K562 (cell line): ENCODE data around the gene MKS1. TPM values are rescaled to one million over a fixed set of nuclear protein-coding genes. Genes with fewer than 3 reads are reported as not detected.

Experiments
- ATAC-seq: fragments of 200-7000 bp; cut with Tn5 transposase; 3 replicates; pipeline ENCODE4 v1.9.1; 2020; ENCODE audit warnings: moderate library complexity
- BruUV-seq: library from RNA; stranded (reverse); fragments of 400-500 nt; replicated peaks from 2 replicates; lab custom pipeline; 2021; lab: Mats Ljungman, UMichigan
- CTCF ChIA-PET: fragments of 300-600 bp; formaldehyde crosslinking; extraction: SDS; loops from one replicate; lab custom pipeline; 2021; ENCODE audit warnings: low intra/inter-chr PET ratio; lab: Yijun Ruan, JAX
- POLR2A ChIA-PET: fragments of 300-600, 350-650 bp; sonication (Branson Sonifier 250); formaldehyde crosslinking; extraction: SDS; loops from one replicate; lab custom pipeline; 2021; ENCODE audit warnings: antibody characterized with exemption, inconsistent platforms; lab: Yijun Ruan, JAX
- DNase-seq, 4 experiments: peaks; one replicate each; pipeline versions ENCODE4 v3.0.0 to v3.0.0-alpha.2; 2011 to 2018; ENCODE audit warnings: low spot score in 3 of 4, mixed read lengths in 3 of 4; ENCODE audit errors: extremely low read depth in 1 of 4
- FAIRE-seq: peaks from 2 replicates; lab custom pipeline; 2011; peaks lifted over from hg19 to GRCh38; lab: Jason Lieb, UNC
- H2AFZ ChIP-seq: 2 replicates; pipeline ENCODE4 v1.6.0; 2011; ENCODE audit warnings: low read depth, low read length, control low read depth, inconsistent platforms
- H3K27ac ChIP-seq: fragments of 200-600 bp; 3 replicates; pipeline ENCODE4 v1.8.0; 2011; ENCODE audit warnings: low read depth, mild to moderate bottlenecking, control low read depth, inconsistent platforms, low read length, moderate library complexity, mixed read lengths; ENCODE audit errors: extremely low read depth
- H3K27me3 ChIP-seq, 2 experiments: fragments of 300-600 bp in 1 of 2; 2 replicates in 1 of 2; 3 replicates in 1 of 2; pipeline versions ENCODE4 v1.6.0 to v1.8.0; 2011; ENCODE audit warnings: inconsistent platforms in 2 of 2, low read length in 2 of 2, mild to moderate bottlenecking in 1 of 2, mixed read lengths in 1 of 2, moderate library complexity in 1 of 2; ENCODE audit not compliant: control insufficient read depth in 2 of 2, insufficient read depth in 2 of 2
- H3K36me3 ChIP-seq: fragments of 300-600 bp; 3 replicates; pipeline ENCODE4 v1.8.0; 2011; ENCODE audit warnings: mild to moderate bottlenecking, low read length, inconsistent platforms; ENCODE audit not compliant: control insufficient read depth, insufficient read depth
- H3K4me1 ChIP-seq, 2 experiments: fragments of 200-600 bp in 1 of 2; replicated peaks in 1 of 2; 2 replicates in 1 of 2; 3 replicates in 1 of 2; pipeline versions ENCODE4 v1.5.1 to v1.8.0; 2011; ENCODE audit warnings: inconsistent platforms in 2 of 2, low read length in 2 of 2, mild to moderate bottlenecking in 1 of 2, mixed read lengths in 1 of 2, moderate library complexity in 1 of 2; ENCODE audit not compliant: control insufficient read depth in 2 of 2, insufficient read depth in 2 of 2
- H3K4me2 ChIP-seq: 2 replicates; pipeline ENCODE4 v1.6.1; 2011; ENCODE audit warnings: low read length, control low read depth, inconsistent platforms, mixed read lengths; ENCODE audit not compliant: insufficient read depth
- H3K4me3 ChIP-seq: fragments of 200-600 bp; sonication (generic), shearing (Covaris generic); 2 replicates; pipeline ENCODE4 v1.5.1; 2016; ENCODE audit warnings: control low read depth, inconsistent platforms
- H3K79me2 ChIP-seq: fragments of 200-600 bp; 3 replicates; pipeline ENCODE4 v1.8.0; 2011; ENCODE audit warnings: low read length, inconsistent platforms; ENCODE audit not compliant: control insufficient read depth, insufficient read depth
- H3K9ac ChIP-seq, 2 experiments: 2 replicates each; pipeline versions ENCODE4 v1.6.0 to v1.6.1; 2011; ENCODE audit warnings: low read depth in 2 of 2, low read length in 2 of 2, control low read depth in 1 of 2, inconsistent platforms in 1 of 2, mild to moderate bottlenecking in 1 of 2, mixed read lengths in 1 of 2; ENCODE audit not compliant: insufficient read depth in 1 of 2
- H3K9me1 ChIP-seq: one replicate; pipeline ENCODE4 v1.6.0; 2011; ENCODE audit warnings: inconsistent platforms, mild to moderate bottlenecking, low read length, moderate library complexity; ENCODE audit not compliant: control insufficient read depth, insufficient read depth
- H3K9me3 ChIP-seq: replicated peaks from 2 replicates; pipeline ENCODE4 v1.5.1; 2011; ENCODE audit warnings: low read depth, low read length, inconsistent platforms; ENCODE audit not compliant: control insufficient read depth, insufficient read depth
- H4K20me1 ChIP-seq: replicated peaks from 2 replicates; pipeline ENCODE4 v1.6.1; 2011; ENCODE audit warnings: low read length, inconsistent platforms, mixed read lengths; ENCODE audit not compliant: control insufficient read depth, insufficient read depth
- ATF3 ChIP-seq, 2 experiments: fragments of 450-650 bp in 1 of 2; sonication (generic) in 1 of 2; formaldehyde crosslinking in 1 of 2; IDR thresholded peaks in 1 of 2; conservative IDR thresholded peaks in 1 of 2; 2 replicates each; pipeline versions ENCODE4 v1.6.1 to v1.8.1; 2016 to 2023; ENCODE audit warnings: mild to moderate bottlenecking in 2 of 2, moderate library complexity in 2 of 2, inconsistent platforms in 1 of 2, missing genetic modification reagents in 1 of 2
- CREB3 ChIP-seq: fragments of 450-650 bp; conservative IDR thresholded peaks from 2 replicates; pipeline ENCODE4 v1.6.1; 2016; ENCODE audit warnings: missing genetic modification characterization, low read depth, mild to moderate bottlenecking, missing compliant biosample characterization, moderate library complexity
- E2F6 ChIP-seq, 2 experiments: IDR thresholded peaks; 2 replicates each; pipeline ENCODE4 v1.6.1; 2011; ENCODE audit warnings: borderline replicate concordance in 1 of 2, control low read depth in 1 of 2, low read depth in 1 of 2, low read length in 1 of 2, mild to moderate bottlenecking in 1 of 2, mixed read lengths in 1 of 2, moderate library complexity in 1 of 2; ENCODE audit not compliant: insufficient read depth in 1 of 2, insufficient read length in 1 of 2, poor library complexity in 1 of 2, severe bottlenecking in 1 of 2; ENCODE audit errors: extremely low read depth in 1 of 2
- HNRNPK ChIP-seq: fragments of 200-400 bp; formaldehyde crosslinking; IDR thresholded peaks from one replicate; pipeline ENCODE4 v1.6.1; 2018; ENCODE audit warnings: mild to moderate bottlenecking, low read depth, low read length; ENCODE audit not compliant: poor library complexity, severe bottlenecking
- MTA3 ChIP-seq: fragments of 450-650 bp; formaldehyde crosslinking; IDR thresholded peaks from 2 replicates; pipeline ENCODE4 v1.6.1; 2017; ENCODE audit warnings: mild to moderate bottlenecking, borderline replicate concordance
- MYC ChIP-seq, 2 experiments: fragments of 250-450 bp in 1 of 2; sonication (Bioruptor Pico) in 1 of 2; IDR thresholded peaks; 2 replicates each; pipeline versions ENCODE4 v1.5.1 to v1.6.1; 2012 to 2021; ENCODE audit warnings: low read depth in 2 of 2, borderline replicate concordance in 1 of 2, improper control_type of control experiment in 1 of 2, low read length in 1 of 2, mild to moderate bottlenecking in 1 of 2, moderate library complexity in 1 of 2
- STAT5A ChIP-seq: IDR thresholded peaks from 2 replicates; pipeline ENCODE4 v1.6.1; 2012; ENCODE audit warnings: low read length, inconsistent platforms, borderline replicate concordance
- TOE1 ChIP-seq, 2 experiments: fragments of 450-650 bp in 1 of 2; sonication (generic) in 1 of 2; formaldehyde crosslinking in 1 of 2; IDR thresholded peaks; 2 replicates each; pipeline versions ENCODE4 v1.7.1 to v1.8.0; 2016 to 2022; ENCODE audit warnings: borderline replicate concordance in 2 of 2, mild to moderate bottlenecking in 2 of 2, antibody characterized with exemption in 1 of 2, inconsistent platforms in 1 of 2, low read depth in 1 of 2, missing genetic modification reagents in 1 of 2, moderate library complexity in 1 of 2
- ZBTB34 ChIP-seq: fragments of 250-450 bp; sonication (Bioruptor Pico); IDR thresholded peaks from 2 replicates; pipeline ENCODE4 v1.8.0; 2021; ENCODE audit warnings: mild to moderate bottlenecking, moderate library complexity
- ZNF316 ChIP-seq: fragments of 450-650 bp; IDR thresholded peaks from 2 replicates; pipeline ENCODE4 v1.6.1; 2016
- WGBS: fragments of 100-300 bp; shearing (Covaris generic); methylation state at CpG from one replicate; pipeline ENCODE4 v1.1.6; 2016; ENCODE audit warnings: low coverage, mixed read lengths; ENCODE audit not compliant: insufficient coverage; ENCODE audit errors: missing lambda C conversion rate; 5-methylcytosine and 5-hydroxymethylcytosine counted together
- in situ Hi-C: fragments of 300-500 bp; cut with MboI; formaldehyde crosslinking; loops from 4 replicates; pipeline ENCODE4 v1.15.0; 2018; ENCODE audit warnings: inconsistent platforms, mixed read lengths
- intact Hi-C: fragments of 100-400 bp; cut with micrococcal nuclease; formaldehyde crosslinking; loops from 2 replicates; pipeline ENCODE4 v1.14.2; 2022
- polyA plus RNA-seq, 8 experiments: library from polyadenylated mRNA; depleted of rRNA in 4 of 8; stranded (reverse) in 5 of 8; unstranded in 3 of 8; fragments of >200 nt; fragmentation: Nextera tagmentation in 2 of 8; fragmentation: Illumina TruSeq in 1 of 8; extraction: Ambion mirVana in 2 of 8; extraction: Trizol in 1 of 8; gene quantifications; 2 replicates each; pipeline versions ENCODE4 v1.2.1 to v1.2.3, GENCODE V29; 2011 to 2014; ENCODE audit warnings: inconsistent platforms in 1 of 8, missing spikeins in 1 of 8
- total RNA-seq, 7 experiments: library from RNA; depleted of rRNA in 6 of 7; stranded (reverse); fragments of >200 nt in 6 of 7; fragmentation: Illumina TruSeq in 2 of 7; extraction: Trizol in 2 of 7; gene quantifications; 2 replicates each; pipeline versions ENCODE4 v1.2.1 to v1.2.3, GENCODE V29; 2011 to 2021; ENCODE audit warnings: low replicate concordance in 1 of 7

The MKS1 gene
- total and polyA plus RNA-seq, 9 of the 15 experiments (the other 6 are each of a cell fraction or from before 2014, with no cell fraction given): 16.3 to 31.0 (median 25.9) TPM

GRCh38 chr17:58184308-58184985 lies 34.6 kb downstream of the MKS1 start:
- in situ Hi-C loops: no loop called here
- TF ChIP-seq HNRNPK: no peak
- TF ChIP-seq STAT5A: no peak
- TF ChIP-seq ATF3 (IDR thresholded peaks at IDR 0.05): peak; percentile 76
- no peak for TF ChIP-seq ATF3 (CRISPR knock-in tag; conservative IDR thresholded peaks at IDR 0.05)
- TF ChIP-seq ZBTB34: no peak
- peak; percentile 66 for TF ChIP-seq ZNF316
- TF ChIP-seq CREB3 (tag): 0 out of 2 replicates have a peak, but pooled peaks have one; percentile 18
- peak; percentile 70 for TF ChIP-seq MYC (IDR thresholded peaks at IDR 0.05; ENCODE audit: low read depth, low read length)
- TF ChIP-seq MYC (CRISPR knock-in tag; IDR thresholded peaks at IDR 0.05; ENCODE audit: borderline replicate concordance, low read depth): no peak
- 0 out of 2 replicates have a peak, but pooled peaks have one; percentile 30 for TF ChIP-seq MTA3
- no peak for TF ChIP-seq TOE1 (IDR thresholded peaks at IDR 0.05; ENCODE audit: borderline replicate concordance)
- peak; percentile 55; the same call in 1 of the 2 replicates for TF ChIP-seq TOE1 (CRISPR knock-in tag; IDR thresholded peaks at IDR 0.05; ENCODE audit: borderline replicate concordance, low read depth)
- peak in 1 of 2 experiments; percentile 55 for TF ChIP-seq E2F6 (IDR thresholded peaks at IDR 0.05; ENCODE audit: borderline replicate concordance in 1 of 2, extremely low read depth in 1 of 2, insufficient read depth in 1 of 2, insufficient read length in 1 of 2, low read depth in 1 of 2, low read length in 1 of 2, poor library complexity in 1 of 2, severe bottlenecking in 1 of 2)

More at GRCh38 chr17:58184308-58184985, 34.6 kb downstream of the MKS1 start:
- no peaks in the 10 kb centered on the region for H3K9me1 ChIP-seq
- H3K27me3 ChIP-seq: peaks cover 0 to 6% of the 10 kb centered on the region in 2 experiments; a peak in 1 of 5 replicates
- H3K4me3 ChIP-seq: no peak overlapping the region
- H3K36me3 ChIP-seq: no peaks in the 10 kb centered on the region
- no peaks in the 10 kb centered on the region for H3K9me3 ChIP-seq
- 31% methylated on average over 9 of the region's 10 CpGs for WGBS
- peak overlapping the region in 1 of 2 experiments; percentile 70; a peak in 2 of 4 replicates for H3K9ac ChIP-seq
- DNase-seq (peak; percentile 47 to 62 (median 56)), FAIRE-seq (peak; percentile 88), ATAC-seq (peak; percentile 79)
- intact Hi-C loops: no loop called here
- peak overlapping the region; percentile 73 for H2AFZ ChIP-seq
- H4K20me1 ChIP-seq: no peaks in the 10 kb centered on the region
- peaks cover 30 to 36% of the 10 kb centered on the region in 2 experiments for H3K4me1 ChIP-seq
- CTCF ChIA-PET: no interaction called here
- peak overlapping the region; percentile 63; the same call in 2 of the 3 replicates for H3K27ac ChIP-seq
- POLR2A ChIA-PET: interaction anchor here (1.3 to 1.5 kb wide), 2 partner anchors 12 to 13 kb away, joined by 3 read pairs; no protein-coding TSS in a partner anchor
- no peaks in the 10 kb centered on the region for H3K79me2 ChIP-seq
- H3K4me2 ChIP-seq: peak overlapping the region; percentile 50; the same call in 1 of the 2 replicates
- no TSS peak for BruUV-seq
